GM12873 (cell line): ENCODE results near the gene TRIO.

ENCODE experiments used
- TF ChIP-seq, protein P1 (sequence below): IDR thresholded peaks from 2 replicates; pipeline ENCODE4 v1.5.1; 2012; ENCODE audit warnings: low read depth, mild to moderate bottlenecking, moderate library complexity, low read length, control low read depth; ENCODE audit not compliant: insufficient read depth; ENCODE audit errors: missing control alignments

TRIO gene

DNA sequence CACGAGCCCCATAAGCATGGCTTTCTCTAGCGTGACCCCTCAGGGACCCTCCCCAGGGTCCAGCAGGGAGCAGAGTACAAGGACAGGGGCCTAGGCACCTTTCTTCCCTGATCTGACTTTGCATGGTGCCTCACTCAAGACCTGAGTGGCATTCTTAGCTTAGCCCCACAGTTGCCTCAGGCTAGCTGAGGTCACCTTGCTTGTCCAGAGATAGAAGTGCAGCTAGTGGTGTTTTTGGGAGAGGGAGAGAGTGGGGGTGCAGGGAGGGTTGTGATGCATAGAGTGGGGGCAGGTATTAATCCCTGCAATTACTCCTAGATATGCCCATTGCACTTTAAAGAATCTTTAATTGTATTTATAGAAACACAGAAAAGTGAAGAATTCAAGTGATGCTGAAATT, 8.4 kb upstream of the TRIO start:
- TF ChIP-seq, protein P1, sequence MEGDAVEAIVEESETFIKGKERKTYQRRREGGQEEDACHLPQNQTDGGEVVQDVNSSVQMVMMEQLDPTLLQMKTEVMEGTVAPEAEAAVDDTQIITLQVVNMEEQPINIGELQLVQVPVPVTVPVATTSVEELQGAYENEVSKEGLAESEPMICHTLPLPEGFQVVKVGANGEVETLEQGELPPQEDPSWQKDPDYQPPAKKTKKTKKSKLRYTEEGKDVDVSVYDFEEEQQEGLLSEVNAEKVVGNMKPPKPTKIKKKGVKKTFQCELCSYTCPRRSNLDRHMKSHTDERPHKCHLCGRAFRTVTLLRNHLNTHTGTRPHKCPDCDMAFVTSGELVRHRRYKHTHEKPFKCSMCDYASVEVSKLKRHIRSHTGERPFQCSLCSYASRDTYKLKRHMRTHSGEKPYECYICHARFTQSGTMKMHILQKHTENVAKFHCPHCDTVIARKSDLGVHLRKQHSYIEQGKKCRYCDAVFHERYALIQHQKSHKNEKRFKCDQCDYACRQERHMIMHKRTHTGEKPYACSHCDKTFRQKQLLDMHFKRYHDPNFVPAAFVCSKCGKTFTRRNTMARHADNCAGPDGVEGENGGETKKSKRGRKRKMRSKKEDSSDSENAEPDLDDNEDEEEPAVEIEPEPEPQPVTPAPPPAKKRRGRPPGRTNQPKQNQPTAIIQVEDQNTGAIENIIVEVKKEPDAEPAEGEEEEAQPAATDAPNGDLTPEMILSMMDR: no peak

GRCh38 chr5:14135621-14136020, 7.5 kb upstream of the TRIO start:
- TF ChIP-seq, protein P1: no peak

- TF ChIP-seq, protein P1: no peak
Observed at GRCh38 chr5:14136228-14136627, 6.9 kb upstream of the TRIO start.

- TF ChIP-seq, protein P1: no peak
Observed at GRCh38 chr5:14138608-14139540, 4.3 kb upstream of the TRIO start.

GRCh38 chr5:14141764-14142163, 1.4 kb upstream of the TRIO start:
- TF ChIP-seq, protein P1: no peak

DNA sequence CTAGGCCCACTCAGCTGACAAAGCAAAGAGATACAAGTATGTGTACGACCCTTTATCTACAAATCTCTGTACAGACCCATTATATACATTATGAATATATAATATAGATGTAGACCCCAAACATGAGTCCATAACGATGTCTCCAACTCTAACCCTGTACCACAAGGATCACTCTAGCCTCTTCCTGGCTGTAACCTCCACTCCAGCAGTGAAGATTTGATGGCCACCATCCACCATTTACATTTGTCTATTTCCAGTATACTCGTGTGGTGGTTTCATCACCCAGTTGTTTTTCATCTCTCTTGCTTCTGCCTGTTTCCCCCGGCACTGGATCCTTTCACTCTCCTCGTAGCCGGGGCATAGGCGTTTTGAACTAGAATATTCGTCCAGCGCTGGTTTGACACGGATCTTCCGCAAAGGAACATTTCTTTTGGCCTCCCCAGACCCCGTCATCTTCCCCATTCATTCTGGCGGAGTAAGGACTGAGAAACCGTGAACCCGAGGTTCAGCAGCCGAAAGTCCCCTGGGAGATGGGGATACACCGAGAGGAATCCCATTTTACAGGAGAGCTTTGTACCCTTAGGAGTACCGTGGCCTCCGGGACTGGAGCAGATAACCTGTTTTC, 828 bp upstream of the TRIO start:
- TF ChIP-seq, protein P1: no peak

- TF ChIP-seq, protein P1: no peak
Observed at GRCh38 chr5:14143546-14143840, 351 bp downstream of the TRIO start.
